HepG2 (cell line): ENCODE data around the gene DDN. TPM values are rescaled to one million over a fixed set of nuclear protein-coding genes. Genes with fewer than 3 reads are reported as not detected.

Source experiments
- BATF2 ChIP-seq: sonication (generic); formaldehyde crosslinking; IDR thresholded peaks from 2 replicates; pipeline ENCODE4 v1.8.0; 2022; ENCODE audit warnings: mild to moderate bottlenecking, missing genetic modification reagents, moderate library complexity
- CBX1 ChIP-seq: IDR thresholded peaks from one replicate; pipeline ENCODE4 v1.6.1; 2016; ENCODE audit warnings: antibody characterized with exemption, low read depth
- CENPT ChIP-seq: sonication (generic); formaldehyde crosslinking; IDR thresholded peaks from 2 replicates; pipeline ENCODE4 v1.8.0; 2022; ENCODE audit warnings: low read depth, mild to moderate bottlenecking, moderate library complexity, missing genetic modification reagents
- CHD2 ChIP-seq: IDR thresholded peaks from 2 replicates; pipeline ENCODE4 v1.6.1; 2011; ENCODE audit warnings: low read depth, low read length, improper control_type of control experiment
- EZH2 ChIP-seq: conservative IDR thresholded peaks from 2 replicates; pipeline ENCODE4 v1.6.1; 2012; ENCODE audit warnings: mild to moderate bottlenecking, low read depth, low read length, moderate library complexity
- FLYWCH1 ChIP-seq: sonication (generic); formaldehyde crosslinking; IDR thresholded peaks from 2 replicates; pipeline ENCODE4 v1.8.1; 2023; ENCODE audit warnings: mild to moderate bottlenecking, missing genetic modification reagents
- HNRNPUL1 ChIP-seq: fragments of 200-400 bp; formaldehyde crosslinking; IDR thresholded peaks from 2 replicates; pipeline ENCODE4 v1.6.1; 2017; ENCODE audit warnings: low read depth, mild to moderate bottlenecking, low read length, moderate library complexity
- KAT7 ChIP-seq: IDR thresholded peaks from 2 replicates; pipeline ENCODE4 v1.6.1; 2018; ENCODE audit warnings: borderline replicate concordance, missing compliant biosample characterization
- MAZ ChIP-seq, 2 experiments: sonication (generic) in 1 of 2; formaldehyde crosslinking in 1 of 2; IDR thresholded peaks; 2 replicates each; pipeline versions ENCODE4 v1.5.0 to v1.6.1; 2012 to 2020; ENCODE audit warnings: low read depth in 2 of 2, mild to moderate bottlenecking in 2 of 2, borderline replicate concordance in 1 of 2, improper control_type of control experiment in 1 of 2, low read length in 1 of 2, missing genetic modification reagents in 1 of 2, moderate library complexity in 1 of 2
- MBD4 ChIP-seq: IDR thresholded peaks from 2 replicates; pipeline ENCODE4 v1.6.1; 2012; ENCODE audit warnings: low read length, inconsistent platforms, borderline replicate concordance
- REXO4 ChIP-seq: sonication (generic); formaldehyde crosslinking; IDR thresholded peaks from 2 replicates; pipeline ENCODE4 v1.8.0; 2022; ENCODE audit warnings: missing genetic modification reagents, mild to moderate bottlenecking, borderline replicate concordance
- RFXAP ChIP-seq: sonication (generic); formaldehyde crosslinking; IDR thresholded peaks from 2 replicates; pipeline ENCODE4 v1.4.0; 2020; ENCODE audit warnings: missing genetic modification reagents, borderline replicate concordance
- TSC22D2 ChIP-seq: sonication (generic); formaldehyde crosslinking; IDR thresholded peaks from 2 replicates; pipeline ENCODE4 v1.5.1; 2020; ENCODE audit warnings: missing genetic modification reagents, mild to moderate bottlenecking, borderline replicate concordance
- ZNF776 ChIP-seq: sonication (generic); formaldehyde crosslinking; IDR thresholded peaks from 2 replicates; pipeline ENCODE4 v1.4.0; 2020; ENCODE audit warnings: mild to moderate bottlenecking, missing genetic modification reagents
- polyA plus RNA-seq, 8 experiments: library from polyadenylated mRNA; depleted of rRNA in 3 of 8; stranded (reverse) in 7 of 8; unstranded in 1 of 8; fragments of >200 nt; fragmentation: Illumina TruSeq in 4 of 8; extraction: Trizol in 4 of 8; gene quantifications; 2 replicates each; pipeline versions ENCODE4 v1.2.1 to v1.2.3, GENCODE V29; 2011 to 2016; ENCODE audit warnings: low read depth in 4 of 8, missing spikeins in 1 of 8, mixed read lengths in 1 of 8; ENCODE audit not compliant: insufficient read depth in 1 of 8
- total RNA-seq, 5 experiments: library from RNA; depleted of rRNA; stranded (reverse); fragments of >200 nt; fragmentation: Illumina TruSeq; extraction: Trizol; gene quantifications; 2 replicates each; pipeline ENCODE4 v1.2.3, GENCODE V29; 2016; ENCODE audit warnings: low read depth in 1 of 5
- TF ChIP-seq, protein P1 (sequence below): sonication (generic); formaldehyde crosslinking; IDR thresholded peaks from 2 replicates; pipeline ENCODE4 v1.9.0; 2021; ENCODE audit warnings: mild to moderate bottlenecking, missing genetic modification reagents
- TF ChIP-seq, protein P2 (sequence below): sonication (generic); formaldehyde crosslinking; IDR thresholded peaks from 2 replicates; pipeline ENCODE4 v1.8.1; 2023; ENCODE audit warnings: mild to moderate bottlenecking, missing genetic modification reagents
- TF ChIP-seq, protein P3 (sequence below): sonication (generic); formaldehyde crosslinking; IDR thresholded peaks from 2 replicates; pipeline ENCODE4 v1.4.0; 2020; ENCODE audit warnings: missing genetic modification reagents

DDN gene
- total and polyA plus RNA-seq, 2 of the 13 experiments (the other 11 are each of a cell fraction or from before 2014, with no cell fraction given): 0.24 to 0.53 TPM

DNA sequence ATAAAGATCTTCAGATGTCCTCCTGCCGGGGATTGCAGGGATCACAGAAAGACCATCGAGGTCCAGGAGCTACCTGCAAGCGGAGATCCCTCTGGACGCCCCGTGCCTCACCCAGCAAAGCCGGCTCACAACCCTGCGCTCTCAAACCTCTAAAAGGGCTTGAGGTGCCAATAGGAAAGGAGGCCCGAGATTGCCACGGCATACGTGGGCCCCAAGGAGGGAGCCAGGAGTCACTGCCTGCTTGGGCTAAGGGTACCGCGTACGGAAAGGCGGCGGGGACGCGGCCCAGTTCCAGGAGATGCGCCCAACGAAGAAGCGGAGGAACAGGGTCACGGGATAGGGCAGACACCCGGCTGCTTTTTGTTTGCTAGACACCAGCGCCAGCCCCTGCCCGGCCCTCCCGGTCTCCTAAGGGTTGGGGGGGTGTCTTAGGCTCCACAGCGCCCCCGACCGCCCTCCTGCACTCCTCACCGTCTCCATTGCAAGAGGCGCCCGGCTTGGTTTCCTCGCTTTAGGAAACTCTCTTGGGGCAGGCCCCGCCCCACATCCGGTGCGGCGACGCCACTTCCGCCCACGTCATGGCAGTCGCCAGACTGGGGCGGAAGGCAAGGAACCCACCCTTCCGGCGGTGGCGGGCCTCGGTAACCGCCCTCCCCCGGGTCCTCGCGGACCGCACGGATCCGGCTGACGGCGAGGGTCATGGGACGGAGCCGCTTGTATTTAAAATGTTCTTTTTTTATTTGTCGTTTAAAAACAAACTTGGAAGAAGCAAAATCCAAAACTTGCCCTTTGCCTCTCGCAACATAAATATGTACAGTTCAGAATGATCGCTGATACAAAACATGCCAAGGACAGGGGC, 19.3 kb upstream of the DDN start, which contains the start of gene PRKAG1 (continued):
- peak; percentile 62; the same call in 1 of the 2 replicates for TF ChIP-seq TSC22D2 (CRISPR knock-in tag)
- TF ChIP-seq, protein P1, sequence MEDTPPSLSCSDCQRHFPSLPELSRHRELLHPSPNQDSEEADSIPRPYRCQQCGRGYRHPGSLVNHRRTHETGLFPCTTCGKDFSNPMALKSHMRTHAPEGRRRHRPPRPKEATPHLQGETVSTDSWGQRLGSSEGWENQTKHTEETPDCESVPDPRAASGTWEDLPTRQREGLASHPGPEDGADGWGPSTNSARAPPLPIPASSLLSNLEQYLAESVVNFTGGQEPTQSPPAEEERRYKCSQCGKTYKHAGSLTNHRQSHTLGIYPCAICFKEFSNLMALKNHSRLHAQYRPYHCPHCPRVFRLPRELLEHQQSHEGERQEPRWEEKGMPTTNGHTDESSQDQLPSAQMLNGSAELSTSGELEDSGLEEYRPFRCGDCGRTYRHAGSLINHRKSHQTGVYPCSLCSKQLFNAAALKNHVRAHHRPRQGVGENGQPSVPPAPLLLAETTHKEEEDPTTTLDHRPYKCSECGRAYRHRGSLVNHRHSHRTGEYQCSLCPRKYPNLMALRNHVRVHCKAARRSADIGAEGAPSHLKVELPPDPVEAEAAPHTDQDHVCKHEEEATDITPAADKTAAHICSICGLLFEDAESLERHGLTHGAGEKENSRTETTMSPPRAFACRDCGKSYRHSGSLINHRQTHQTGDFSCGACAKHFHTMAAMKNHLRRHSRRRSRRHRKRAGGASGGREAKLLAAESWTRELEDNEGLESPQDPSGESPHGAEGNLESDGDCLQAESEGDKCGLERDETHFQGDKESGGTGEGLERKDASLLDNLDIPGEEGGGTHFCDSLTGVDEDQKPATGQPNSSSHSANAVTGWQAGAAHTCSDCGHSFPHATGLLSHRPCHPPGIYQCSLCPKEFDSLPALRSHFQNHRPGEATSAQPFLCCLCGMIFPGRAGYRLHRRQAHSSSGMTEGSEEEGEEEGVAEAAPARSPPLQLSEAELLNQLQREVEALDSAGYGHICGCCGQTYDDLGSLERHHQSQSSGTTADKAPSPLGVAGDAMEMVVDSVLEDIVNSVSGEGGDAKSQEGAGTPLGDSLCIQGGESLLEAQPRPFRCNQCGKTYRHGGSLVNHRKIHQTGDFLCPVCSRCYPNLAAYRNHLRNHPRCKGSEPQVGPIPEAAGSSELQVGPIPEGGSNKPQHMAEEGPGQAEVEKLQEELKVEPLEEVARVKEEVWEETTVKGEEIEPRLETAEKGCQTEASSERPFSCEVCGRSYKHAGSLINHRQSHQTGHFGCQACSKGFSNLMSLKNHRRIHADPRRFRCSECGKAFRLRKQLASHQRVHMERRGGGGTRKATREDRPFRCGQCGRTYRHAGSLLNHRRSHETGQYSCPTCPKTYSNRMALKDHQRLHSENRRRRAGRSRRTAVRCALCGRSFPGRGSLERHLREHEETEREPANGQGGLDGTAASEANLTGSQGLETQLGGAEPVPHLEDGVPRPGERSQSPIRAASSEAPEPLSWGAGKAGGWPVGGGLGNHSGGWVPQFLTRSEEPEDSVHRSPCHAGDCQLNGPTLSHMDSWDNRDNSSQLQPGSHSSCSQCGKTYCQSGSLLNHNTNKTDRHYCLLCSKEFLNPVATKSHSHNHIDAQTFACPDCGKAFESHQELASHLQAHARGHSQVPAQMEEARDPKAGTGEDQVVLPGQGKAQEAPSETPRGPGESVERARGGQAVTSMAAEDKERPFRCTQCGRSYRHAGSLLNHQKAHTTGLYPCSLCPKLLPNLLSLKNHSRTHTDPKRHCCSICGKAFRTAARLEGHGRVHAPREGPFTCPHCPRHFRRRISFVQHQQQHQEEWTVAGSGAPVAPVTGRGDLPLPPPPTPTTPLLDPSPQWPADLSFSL (CRISPR knock-in tag): no peak
- peak; percentile 49; the same call in 1 of the 2 replicates for TF ChIP-seq KAT7 (CRISPR knock-in tag)
- TF ChIP-seq BATF2 (CRISPR knock-in tag): 0 out of 2 replicates have a peak, but pooled peaks have one; percentile 25
- no peak for TF ChIP-seq REXO4 (CRISPR knock-in tag)
- no peak for TF ChIP-seq RFXAP
- TF ChIP-seq FLYWCH1: no peak
- TF ChIP-seq CBX1: no peak
- TF ChIP-seq CHD2: no peak
- no peak for TF ChIP-seq HNRNPUL1
- no peak; the same call in 1 of the 2 replicates for TF ChIP-seq ZNF776
- no peak for TF ChIP-seq EZH2
- no peak for TF ChIP-seq MAZ (IDR thresholded peaks at IDR 0.05; ENCODE audit: borderline replicate concordance, low read depth, low read length)
- TF ChIP-seq MAZ (CRISPR knock-in tag; IDR thresholded peaks at IDR 0.05; ENCODE audit: low read depth): peak; percentile 61
- no peak for TF ChIP-seq MBD4
- no peak for TF ChIP-seq CENPT (CRISPR knock-in tag)
- TF ChIP-seq, protein P2, sequence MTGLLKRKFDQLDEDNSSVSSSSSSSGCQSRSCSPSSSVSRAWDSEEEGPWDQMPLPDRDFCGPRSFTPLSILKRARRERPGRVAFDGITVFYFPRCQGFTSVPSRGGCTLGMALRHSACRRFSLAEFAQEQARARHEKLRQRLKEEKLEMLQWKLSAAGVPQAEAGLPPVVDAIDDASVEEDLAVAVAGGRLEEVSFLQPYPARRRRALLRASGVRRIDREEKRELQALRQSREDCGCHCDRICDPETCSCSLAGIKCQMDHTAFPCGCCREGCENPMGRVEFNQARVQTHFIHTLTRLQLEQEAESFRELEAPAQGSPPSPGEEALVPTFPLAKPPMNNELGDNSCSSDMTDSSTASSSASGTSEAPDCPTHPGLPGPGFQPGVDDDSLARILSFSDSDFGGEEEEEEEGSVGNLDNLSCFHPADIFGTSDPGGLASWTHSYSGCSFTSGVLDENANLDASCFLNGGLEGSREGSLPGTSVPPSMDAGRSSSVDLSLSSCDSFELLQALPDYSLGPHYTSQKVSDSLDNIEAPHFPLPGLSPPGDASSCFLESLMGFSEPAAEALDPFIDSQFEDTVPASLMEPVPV (CRISPR knock-in tag): peak; percentile 61; the same call in 1 of the 2 replicates
- TF ChIP-seq, protein P3, sequence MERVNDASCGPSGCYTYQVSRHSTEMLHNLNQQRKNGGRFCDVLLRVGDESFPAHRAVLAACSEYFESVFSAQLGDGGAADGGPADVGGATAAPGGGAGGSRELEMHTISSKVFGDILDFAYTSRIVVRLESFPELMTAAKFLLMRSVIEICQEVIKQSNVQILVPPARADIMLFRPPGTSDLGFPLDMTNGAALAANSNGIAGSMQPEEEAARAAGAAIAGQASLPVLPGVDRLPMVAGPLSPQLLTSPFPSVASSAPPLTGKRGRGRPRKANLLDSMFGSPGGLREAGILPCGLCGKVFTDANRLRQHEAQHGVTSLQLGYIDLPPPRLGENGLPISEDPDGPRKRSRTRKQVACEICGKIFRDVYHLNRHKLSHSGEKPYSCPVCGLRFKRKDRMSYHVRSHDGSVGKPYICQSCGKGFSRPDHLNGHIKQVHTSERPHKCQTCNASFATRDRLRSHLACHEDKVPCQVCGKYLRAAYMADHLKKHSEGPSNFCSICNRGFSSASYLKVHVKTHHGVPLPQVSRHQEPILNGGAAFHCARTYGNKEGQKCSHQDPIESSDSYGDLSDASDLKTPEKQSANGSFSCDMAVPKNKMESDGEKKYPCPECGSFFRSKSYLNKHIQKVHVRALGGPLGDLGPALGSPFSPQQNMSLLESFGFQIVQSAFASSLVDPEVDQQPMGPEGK (CRISPR knock-in tag): peak; percentile 88
